Tibial nerve (tissue), 4 donors: Measurements from ENCODE around the gene TNS2. TPM values are rescaled to one million over a fixed set of nuclear protein-coding genes. Genes with fewer than 3 reads are reported as not detected.
"Not testable (repeated sequence)": the region's sequence is repeated elsewhere in the genome, so short reads cannot be mapped to it uniquely, and the experiment has no call there.

Source experiments
- DNase-seq, 2 donors: peaks; one replicate each; pipeline ENCODE4 v3.0.0-alpha.2; 2019; ENCODE audit warnings: low spot score in 2 of 2
- H3K27ac ChIP-seq, 4 donors: fragments of 200-600 bp; sonication (generic) in 3 of 4; one replicate each; pipeline ENCODE4 v1.5.1; 2017 to 2019; ENCODE audit warnings: mild to moderate bottlenecking in 1 of 4
- H3K27me3 ChIP-seq, 2 donors: fragments of 200-600 bp; sonication (generic) in 1 of 2; one replicate each; pipeline versions ENCODE4 v1.5.1 to v1.6.0; 2017 to 2019
- H3K36me3 ChIP-seq, 3 donors: fragments of 200-600 bp; sonication (generic); one replicate each; pipeline ENCODE4 v1.5.1; 2018 to 2019
- H3K4me1 ChIP-seq, 4 donors: fragments of 200-600 bp; sonication (generic) in 3 of 4; one replicate each; pipeline ENCODE4 v1.5.1; 2017 to 2019
- H3K4me3 ChIP-seq, 4 donors: fragments of 200-600 bp; sonication (generic) in 3 of 4; one replicate each; pipeline ENCODE4 v1.5.1; 2017 to 2019; ENCODE audit warnings: mild to moderate bottlenecking in 1 of 4, moderate library complexity in 1 of 4
- H3K9me3 ChIP-seq, 4 donors: fragments of 200-600 bp; sonication (generic) in 3 of 4; one replicate each; pipeline ENCODE4 v1.5.1; 2017 to 2019
- EP300 ChIP-seq, 2 donors: sonication (generic); formaldehyde crosslinking; IDR thresholded peaks; one replicate each; pipeline ENCODE4 v1.6.1; 2017; ENCODE audit warnings: antibody characterized with exemption in 2 of 2, mild to moderate bottlenecking in 1 of 2
- POLR2A ChIP-seq, 2 donors: fragments of 450-650 bp; IDR thresholded peaks; one replicate each; pipeline ENCODE4 v1.6.1; 2017; ENCODE audit warnings: antibody characterized with exemption in 2 of 2, mild to moderate bottlenecking in 2 of 2, moderate library complexity in 2 of 2
- WGBS, 2 donors: methylation state at CpG; one replicate each; pipeline ENCODE4 v1.1.5; 2018; 5-methylcytosine and 5-hydroxymethylcytosine counted together
- total RNA-seq, 4 donors: library from RNA; depleted of rRNA; stranded (reverse); fragments of >200 nt; gene quantifications; one replicate each; pipeline ENCODE4 v1.1.0, GENCODE V29; 2016
- TF ChIP-seq, protein P1 (sequence below), 5 experiments: fragments of 200-600 bp in 3 of 5; fragments of 450-650 bp in 2 of 5; sonication (generic) in 3 of 5; IDR thresholded peaks; one replicate each; pipeline ENCODE4 v1.5.1; 2016 to 2019; ENCODE audit warnings: antibody characterized with exemption in 5 of 5, mild to moderate bottlenecking in 3 of 5, moderate library complexity in 2 of 5

Gene TNS2
- total RNA-seq, 4 donors from 2014 or later, result 411 to 653 (median 546) TPM

DNA sequence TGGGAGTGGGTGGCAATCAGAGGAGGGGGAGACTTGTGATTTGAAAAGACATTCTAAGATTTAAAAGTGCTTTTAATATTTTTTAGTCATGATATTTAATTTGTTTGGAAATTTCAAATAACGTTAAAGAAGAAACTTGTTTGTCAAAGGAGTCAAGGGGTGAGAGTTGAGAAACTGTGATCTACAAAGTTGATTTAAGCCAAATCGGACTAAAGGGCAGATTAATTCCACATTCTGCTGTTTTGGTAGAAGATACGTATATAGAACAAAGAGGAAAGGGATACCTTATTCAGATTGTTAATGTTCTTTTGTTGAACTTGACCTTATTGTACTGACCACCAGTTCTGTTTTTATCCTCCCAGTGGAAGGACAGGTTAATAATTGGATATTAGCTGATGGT lies 36.9 kb upstream of the TNS2 start:
- TF ChIP-seq, protein P1, sequence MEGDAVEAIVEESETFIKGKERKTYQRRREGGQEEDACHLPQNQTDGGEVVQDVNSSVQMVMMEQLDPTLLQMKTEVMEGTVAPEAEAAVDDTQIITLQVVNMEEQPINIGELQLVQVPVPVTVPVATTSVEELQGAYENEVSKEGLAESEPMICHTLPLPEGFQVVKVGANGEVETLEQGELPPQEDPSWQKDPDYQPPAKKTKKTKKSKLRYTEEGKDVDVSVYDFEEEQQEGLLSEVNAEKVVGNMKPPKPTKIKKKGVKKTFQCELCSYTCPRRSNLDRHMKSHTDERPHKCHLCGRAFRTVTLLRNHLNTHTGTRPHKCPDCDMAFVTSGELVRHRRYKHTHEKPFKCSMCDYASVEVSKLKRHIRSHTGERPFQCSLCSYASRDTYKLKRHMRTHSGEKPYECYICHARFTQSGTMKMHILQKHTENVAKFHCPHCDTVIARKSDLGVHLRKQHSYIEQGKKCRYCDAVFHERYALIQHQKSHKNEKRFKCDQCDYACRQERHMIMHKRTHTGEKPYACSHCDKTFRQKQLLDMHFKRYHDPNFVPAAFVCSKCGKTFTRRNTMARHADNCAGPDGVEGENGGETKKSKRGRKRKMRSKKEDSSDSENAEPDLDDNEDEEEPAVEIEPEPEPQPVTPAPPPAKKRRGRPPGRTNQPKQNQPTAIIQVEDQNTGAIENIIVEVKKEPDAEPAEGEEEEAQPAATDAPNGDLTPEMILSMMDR (IDR thresholded peaks at IDR 0.05), result no peak
- TF ChIP-seq EP300 (IDR thresholded peaks at IDR 0.05) (no peak), POLR2A (IDR thresholded peaks at IDR 0.05) (no peak)
- Histone ChIP-seq H3K4me1 (peaks cover 0 to 57% (median 22%) of the 10 kb centered on the region in 4 donors), H3K36me3 (peaks cover 0 to 35% (median 3%) of the 10 kb centered on the region in 3 donors), H3K4me3 (no peak overlapping the region), H3K27ac (no peak overlapping the region), H3K9me3 (no peaks in the 10 kb centered on the region), H3K27me3 (no peaks in the 10 kb centered on the region)
- 66% methylated on average over 3 of the region's 3 CpGs for WGBS, 2 donors
- no peak for DNase-seq

DNA sequence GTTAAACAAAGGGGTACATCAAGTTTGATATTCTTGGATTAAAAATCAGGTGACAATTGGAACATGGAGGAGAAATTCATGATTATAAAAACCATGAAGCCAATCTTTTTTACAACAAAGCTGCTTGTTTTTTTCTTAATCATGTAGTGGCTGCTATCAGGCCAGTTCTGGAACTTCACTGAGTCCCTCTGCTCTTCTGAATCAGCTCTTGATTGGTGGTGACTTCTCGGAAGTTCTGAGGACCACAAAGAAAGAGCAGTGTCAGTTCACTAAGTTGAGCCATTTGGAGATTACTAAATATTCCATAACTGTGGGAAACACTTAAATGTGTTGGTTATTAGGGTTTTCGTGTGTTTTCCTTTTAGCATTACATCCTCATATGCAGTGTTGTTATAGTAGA lies 35.2 kb upstream of the TNS2 start:
- Histone ChIP-seq H3K27ac (no peak overlapping the region), H3K36me3 (peaks cover 0 to 53% (median 13%) of the 10 kb centered on the region in 3 donors), H3K4me3 (no peak overlapping the region), H3K4me1 (peaks cover 0 to 39% (median 9%) of the 10 kb centered on the region in 4 donors), H3K27me3 (no peaks in the 10 kb centered on the region), H3K9me3 (no peaks in the 10 kb centered on the region)
- TF ChIP-seq POLR2A (IDR thresholded peaks at IDR 0.05), result no peak
- TF ChIP-seq EP300 (IDR thresholded peaks at IDR 0.05), result no peak
- TF ChIP-seq, protein P1 (IDR thresholded peaks at IDR 0.05), result no peak
- 81 to 82% methylated on average over 2 of the region's 2 CpGs for WGBS, 2 donors
- DNase-seq, result no peak

DNA sequence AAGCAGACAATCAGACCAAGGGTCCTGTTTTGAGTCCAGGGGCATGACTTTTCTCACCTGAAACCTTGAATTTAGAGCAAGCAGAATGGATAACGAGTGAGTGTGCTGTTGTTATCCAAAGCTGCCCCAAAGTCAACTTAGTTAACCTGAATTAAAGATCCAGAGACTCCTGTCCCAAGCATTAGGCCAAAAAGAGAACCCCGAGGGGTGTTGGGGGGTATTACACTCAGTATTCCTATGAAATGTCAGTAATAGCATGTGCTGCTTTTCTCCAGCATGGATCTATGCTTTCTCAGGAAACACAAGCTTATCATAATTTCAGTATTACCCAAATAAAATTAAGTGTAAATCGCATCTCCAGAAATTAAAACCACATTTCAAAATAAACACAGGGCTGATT lies 24.6 kb upstream of the TNS2 start:
- Histone ChIP-seq H3K27me3 (no peaks in the 10 kb centered on the region), H3K4me1 (no peaks in the 10 kb centered on the region), H3K4me3 (no peak overlapping the region), H3K36me3 (peaks cover 4 to 95% (median 34%) of the 10 kb centered on the region in 3 donors), H3K9me3 (no peaks in the 10 kb centered on the region), H3K27ac (no peak overlapping the region)
- 86 to 89% methylated on average over 3 of the region's 3 CpGs for WGBS, 2 donors
- DNase-seq, result no peak
- no peak for TF ChIP-seq POLR2A (IDR thresholded peaks at IDR 0.05)
- TF ChIP-seq, protein P1 (IDR thresholded peaks at IDR 0.05), result no peak
- TF ChIP-seq EP300 (IDR thresholded peaks at IDR 0.05), result no peak

DNA sequence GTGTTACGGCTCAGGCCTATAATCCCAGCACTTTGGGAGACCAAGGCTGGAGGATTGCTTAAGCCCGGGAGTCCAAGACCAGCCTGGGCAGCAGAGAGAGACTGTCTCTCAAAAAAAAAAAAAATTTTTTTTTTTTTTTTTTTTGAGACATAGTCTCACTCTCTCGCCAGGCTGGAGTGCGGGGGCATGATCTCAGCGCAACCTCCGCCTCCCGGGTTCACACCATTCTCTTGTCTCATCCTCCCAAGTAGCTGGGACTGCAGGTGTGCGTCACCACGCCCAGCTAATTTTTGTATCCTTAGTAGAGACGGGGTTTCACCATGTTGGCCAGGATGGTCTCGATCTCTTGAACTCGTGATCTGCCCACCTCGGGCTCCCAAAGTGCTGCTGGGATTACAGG lies 22.9 kb upstream of the TNS2 start:
- H3K27me3 ChIP-seq, DNase-seq, H3K9me3 ChIP-seq, H3K27ac ChIP-seq, H3K4me3 ChIP-seq, H3K4me1 ChIP-seq: not testable (repeated sequence)
- peaks cover 4 to 94% (median 46%) of the 10 kb centered on the region in 3 donors for H3K36me3 ChIP-seq
- WGBS, 2 donors, result 85 to 89% methylated on average over 8 to 13 of the region's 13 CpGs

DNA sequence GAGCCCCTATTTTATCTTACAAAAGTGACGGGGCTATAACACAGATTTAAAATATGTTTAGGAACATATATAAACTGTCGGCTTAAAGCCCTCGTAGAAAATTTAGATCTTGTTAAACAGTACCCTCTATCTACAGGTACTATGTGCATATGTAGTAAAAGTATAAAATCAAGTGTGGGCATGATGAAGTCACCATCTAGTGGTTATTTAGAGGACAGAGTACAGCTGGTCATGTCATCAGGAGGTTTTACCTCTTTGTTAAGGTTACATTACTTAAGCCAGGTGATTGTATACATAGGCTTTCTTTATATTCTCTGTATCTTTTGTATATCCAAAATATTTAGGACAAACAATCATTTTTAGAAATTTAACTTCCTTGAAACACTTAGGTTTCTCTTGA lies 18.2 kb upstream of the TNS2 start:
- no peak for DNase-seq
- TF ChIP-seq POLR2A (IDR thresholded peaks at IDR 0.05), result no peak
- TF ChIP-seq, protein P1 (IDR thresholded peaks at IDR 0.05), result no peak
- H3K27me3 ChIP-seq, result no peaks in the 10 kb centered on the region
- H3K27ac ChIP-seq, result no peak overlapping the region
- H3K9me3 ChIP-seq, result no peaks in the 10 kb centered on the region
- H3K36me3 ChIP-seq, result peaks cover 6 to 92% (median 55%) of the 10 kb centered on the region in 3 donors
- 89% methylated on average over 3 of the region's 3 CpGs for WGBS, 2 donors
- H3K4me3 ChIP-seq, result no peak overlapping the region
- peaks cover 0 to 7% (median 0%) of the 10 kb centered on the region in 4 donors for H3K4me1 ChIP-seq

DNA sequence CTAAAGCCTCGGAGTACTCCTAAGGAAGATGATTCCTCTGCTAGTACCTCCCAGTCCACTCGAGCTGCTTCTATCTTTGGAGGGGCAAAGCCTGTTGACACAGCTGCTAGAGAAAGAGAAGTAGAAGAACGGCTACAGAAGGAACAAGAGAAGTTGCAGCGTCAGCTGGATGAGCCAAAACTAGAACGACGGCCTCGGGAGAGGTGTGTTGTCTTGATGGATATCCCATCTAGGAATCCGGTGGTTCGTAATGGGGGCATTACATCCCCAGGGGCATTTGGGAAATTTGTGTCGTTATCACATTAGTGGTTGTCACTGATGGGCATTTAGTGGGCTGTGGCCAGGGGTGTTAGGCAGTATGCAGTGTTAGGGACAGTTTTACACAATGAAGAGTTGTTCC lies 16.0 kb upstream of the TNS2 start:
- 57 to 58% methylated on average over 10 of the region's 10 CpGs for whole genome bisulfite sequencing, 2 donors
- not testable (repeated sequence) for DNase-seq, H3K9me3 ChIP-seq, H3K4me3 ChIP-seq, H3K27me3 ChIP-seq
- peaks cover 6 to 90% (median 50%) of the 10 kb centered on the region in 3 donors for H3K36me3 ChIP-seq
- peaks cover 0 to 18% (median 2%) of the 10 kb centered on the region in 4 donors for H3K4me1 ChIP-seq
- peak overlapping the region in 1 of 4 donors; percentile 13 for H3K27ac ChIP-seq
